ENCODE data around the gene LRRC26.

Gene LRRC26

DNA sequence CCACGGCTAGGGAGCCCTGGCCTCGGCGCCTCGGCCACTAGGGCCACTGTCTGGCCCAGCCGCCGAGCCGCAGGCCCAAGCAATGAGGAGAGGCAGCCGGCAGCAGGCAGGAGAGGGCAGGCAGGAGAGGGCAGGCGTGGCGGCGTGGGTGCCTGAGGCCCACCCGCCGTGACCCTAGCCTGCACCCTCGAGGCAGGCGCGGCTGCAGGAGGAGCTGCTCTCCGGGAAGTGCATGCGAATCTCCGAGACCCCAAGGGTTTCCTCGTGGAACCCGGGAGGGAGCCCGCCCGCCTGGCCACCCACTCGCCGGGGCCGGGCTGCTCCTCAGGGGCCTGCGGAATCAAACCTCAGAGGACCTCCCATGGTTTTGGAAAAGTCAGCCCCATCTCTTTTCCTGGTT is 21.6 kb downstream of the LRRC26 start:
- Histone ChIP-seq H3K9me2 (ENCODE audit: low read depth, low read length) (no peaks in the 10 kb centered on the region), H3K9ac (ENCODE audit: low read length) (no peak overlapping the region), H3K9me3 (ENCODE audit: low read length) (no peaks in the 10 kb centered on the region), H3K4me3 (ENCODE audit: low read depth, low read length, poor library complexity, severe bottlenecking) (no peak overlapping the region), H3K4me1 (ENCODE audit: insufficient read depth, low read length, severe bottlenecking) (no peaks in the 10 kb centered on the region), H3K27me3 (ENCODE audit: insufficient read depth, low read length) (no peaks in the 10 kb centered on the region), H2AFZ (ENCODE audit: low read length) (no peak overlapping the region), H3K79me2 (ENCODE audit: insufficient read depth, low read length) (no peaks in the 10 kb centered on the region), H3K36me3 (ENCODE audit: insufficient read depth, low read length) (no peaks in the 10 kb centered on the region), H4K20me1 (ENCODE audit: insufficient read depth, low read length) (no peaks in the 10 kb centered on the region), H3K4me2 (ENCODE audit: low read length) (no peak overlapping the region), H3K27ac (ENCODE audit: low read depth, low read length, poor library complexity, severe bottlenecking) (no peak overlapping the region), H3F3A (ENCODE audit: insufficient read depth, low read length) (peaks cover 6% of the 10 kb centered on the region)
- no peak for TF ChIP-seq CTCF (IDR thresholded peaks at IDR 0.05; ENCODE audit: low read length)
- no peak for TF ChIP-seq EZH2 (IDR thresholded peaks at IDR 0.05; ENCODE audit: borderline replicate concordance, low read length)

DNA sequence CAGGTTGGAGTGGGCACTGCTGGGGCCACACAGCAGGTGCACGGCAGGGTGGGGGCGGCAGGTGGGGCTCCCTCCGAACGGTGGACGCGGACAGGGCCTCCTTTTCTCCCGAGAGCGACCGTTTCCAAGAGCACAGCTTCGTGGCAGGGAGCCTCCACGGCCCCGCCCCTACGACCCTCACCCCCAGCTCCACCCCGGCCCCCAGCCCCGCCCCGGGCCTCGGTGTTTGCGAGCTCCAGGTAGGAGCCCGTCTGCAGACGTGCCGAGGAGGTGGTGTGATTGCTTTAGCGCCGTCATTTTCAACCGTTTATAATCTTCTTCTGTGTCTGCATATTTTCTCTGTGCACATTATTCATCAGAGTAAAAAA is 22.1 kb downstream of the LRRC26 start:
- H2AFZ ChIP-seq (ENCODE audit: low read length) = no peak overlapping the region
- H4K20me1 ChIP-seq (ENCODE audit: insufficient read depth, low read length) = no peaks in the 10 kb centered on the region
- no peak for TF ChIP-seq EZH2 (IDR thresholded peaks at IDR 0.05; ENCODE audit: borderline replicate concordance, low read length)
- no peak for TF ChIP-seq CTCF (IDR thresholded peaks at IDR 0.05; ENCODE audit: low read length)
- H3K9me2 ChIP-seq (ENCODE audit: low read depth, low read length) = no peaks in the 10 kb centered on the region
- peaks cover 6% of the 10 kb centered on the region for H3F3A ChIP-seq (ENCODE audit: insufficient read depth, low read length)
- H3K79me2 ChIP-seq (ENCODE audit: insufficient read depth, low read length) = no peaks in the 10 kb centered on the region
- no peak overlapping the region for H3K4me2 ChIP-seq (ENCODE audit: low read length)
- H3K9me3 ChIP-seq (ENCODE audit: low read length) = no peaks in the 10 kb centered on the region
- H3K4me1 ChIP-seq (ENCODE audit: insufficient read depth, low read length, severe bottlenecking) = no peaks in the 10 kb centered on the region
- no peak overlapping the region for H3K4me3 ChIP-seq (ENCODE audit: low read depth, low read length, poor library complexity, severe bottlenecking)
- H3K27ac ChIP-seq (ENCODE audit: low read depth, low read length, poor library complexity, severe bottlenecking) = no peak overlapping the region
- no peaks in the 10 kb centered on the region for H3K36me3 ChIP-seq (ENCODE audit: insufficient read depth, low read length)
- no peak overlapping the region for H3K9ac ChIP-seq (ENCODE audit: low read length)
- H3K27me3 ChIP-seq (ENCODE audit: insufficient read depth, low read length) = no peaks in the 10 kb centered on the region

DNA sequence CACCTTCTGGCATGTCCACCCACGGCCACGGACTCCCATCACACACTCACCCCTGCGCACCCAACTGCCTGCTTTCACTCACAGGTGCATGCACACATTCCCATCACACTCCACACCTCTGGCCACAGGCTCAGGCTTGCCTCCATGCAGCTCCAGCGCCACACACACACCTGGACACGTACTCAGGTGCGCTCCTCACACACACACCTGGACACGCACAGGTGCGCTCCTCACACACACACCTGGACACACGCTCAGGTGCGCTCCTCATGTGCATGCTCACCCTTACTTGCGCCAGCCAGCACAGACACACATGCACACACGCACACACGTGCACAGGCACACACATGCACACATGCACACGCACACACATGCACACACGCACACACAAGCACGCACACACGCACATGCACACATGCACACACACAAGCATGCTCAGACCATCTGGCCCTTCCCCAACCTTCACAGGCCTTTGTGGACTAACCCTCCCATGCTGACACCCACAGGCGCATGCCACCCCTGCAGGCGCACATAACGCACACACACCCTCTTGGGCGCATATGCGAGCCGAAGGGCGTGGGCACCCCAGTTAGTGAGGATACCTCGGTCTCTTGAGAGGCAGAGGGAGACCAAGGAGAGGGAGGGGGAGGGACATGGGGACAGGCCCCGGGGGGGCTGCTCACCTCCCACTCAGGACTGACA is 22.6 kb downstream of the LRRC26 start:
- Histone ChIP-seq H3K9me3 (ENCODE audit: low read length) (no peaks in the 10 kb centered on the region), H3K27ac (ENCODE audit: low read depth, low read length, poor library complexity, severe bottlenecking) (no peak overlapping the region), H3K79me2 (ENCODE audit: insufficient read depth, low read length) (no peaks in the 10 kb centered on the region), H3K27me3 (ENCODE audit: insufficient read depth, low read length) (no peaks in the 10 kb centered on the region), H3K36me3 (ENCODE audit: insufficient read depth, low read length) (no peaks in the 10 kb centered on the region), H3K9me2 (ENCODE audit: low read depth, low read length) (no peaks in the 10 kb centered on the region), H3K9ac (ENCODE audit: low read length) (no peak overlapping the region), H2AFZ (ENCODE audit: low read length) (no peak overlapping the region), H3K4me2 (ENCODE audit: low read length) (no peak overlapping the region), H3F3A (ENCODE audit: insufficient read depth, low read length) (peaks cover 6% of the 10 kb centered on the region), H3K4me1 (ENCODE audit: insufficient read depth, low read length, severe bottlenecking) (no peaks in the 10 kb centered on the region), H3K4me3 (ENCODE audit: low read depth, low read length, poor library complexity, severe bottlenecking) (no peak overlapping the region), H4K20me1 (ENCODE audit: insufficient read depth, low read length) (no peaks in the 10 kb centered on the region)
- TF ChIP-seq CTCF (IDR thresholded peaks at IDR 0.05; ENCODE audit: low read length) (no peak), EZH2 (IDR thresholded peaks at IDR 0.05; ENCODE audit: borderline replicate concordance, low read length) (no peak)

Data from OCI-LY1 (cell line).